SK-N-MC (cell line): ENCODE data around the gene STAT4.
A peak's percentile ranks its signal among the peaks of the same experiment; 100 is the strongest.

Experiments used
- DNase-seq: peaks from one replicate; pipeline ENCODE4 v3.0.0-alpha.2; 2011; ENCODE audit warnings: low read depth, low spot score
- H3K27ac ChIP-seq: fragments of 200-600 bp; sonication (generic); 2 replicates; pipeline ENCODE4 v1.5.1; 2016; ENCODE audit warnings: mixed run types
- H3K36me3 ChIP-seq: fragments of 200-600 bp; sonication (generic); 2 replicates; pipeline ENCODE4 v1.6.1; 2017; ENCODE audit warnings: antibody characterized with exemption, low read length, mixed read lengths; ENCODE audit not compliant: insufficient read depth
- H3K4me3 ChIP-seq: fragments of 200-600 bp; sonication (generic); 2 replicates; pipeline ENCODE4 v1.5.1; 2016
- H3K9ac ChIP-seq: fragments of 200-600 bp; sonication (generic); 2 replicates; pipeline ENCODE4 v1.8.0; 2017; ENCODE audit warnings: mixed run types, mixed read lengths; ENCODE audit not compliant: insufficient read length
- H3K9me3 ChIP-seq: fragments of 200-600 bp; sonication (generic); 2 replicates; pipeline ENCODE4 v1.6.1; 2017; ENCODE audit warnings: low read depth, mild to moderate bottlenecking, antibody characterized with exemption, low read length, moderate library complexity, mixed read lengths
- EZH2 ChIP-seq: fragments of 200-600 bp; sonication (generic); IDR thresholded peaks from one replicate; pipeline ENCODE4 v1.6.1; 2017; ENCODE audit warnings: antibody characterized with exemption
- FOXP2 ChIP-seq: optimal IDR thresholded peaks from 2 replicates; pipeline ENCODE3; 2011; ENCODE audit warnings: mild to moderate bottlenecking, moderate library complexity; ENCODE audit not compliant: insufficient read depth; ENCODE audit errors: extremely low read length, control extremely low read depth
- POLR2AphosphoS5 ChIP-seq: IDR thresholded peaks from 2 replicates; pipeline ENCODE4 v1.6.1; 2012; ENCODE audit warnings: mild to moderate bottlenecking, low read depth, low read length, borderline replicate concordance

STAT4 gene

GRCh38 chr2:191012845-191013681 lies 137.7 kb downstream of the STAT4 start:
- H3K36me3 ChIP-seq: peaks cover 10% of the 10 kb centered on the region; the same call in 1 of the 2 replicates
- H3K9ac ChIP-seq: peak overlapping the region; percentile 81
- H3K9me3 ChIP-seq: no peaks in the 10 kb centered on the region
- H3K4me3 ChIP-seq: peak overlapping the region; percentile 86
- no peak for TF ChIP-seq POLR2AphosphoS5
- TF ChIP-seq EZH2: no peak
- no peak for TF ChIP-seq FOXP2
- no peak for DNase-seq
- H3K27ac ChIP-seq: no peak overlapping the region

GRCh38 chr2:191012346-191012745 lies 138.4 kb downstream of the STAT4 start:
- Histone ChIP-seq H3K9ac (no peak overlapping the region), H3K4me3 (no peak overlapping the region), H3K27ac (no peak overlapping the region), H3K9me3 (no peaks in the 10 kb centered on the region), H3K36me3 (peaks cover 14% of the 10 kb centered on the region; the same call in 1 of the 2 replicates)
- no peak for TF ChIP-seq POLR2AphosphoS5
- TF ChIP-seq FOXP2: no peak
- no peak for TF ChIP-seq EZH2
- DNase-seq: no peak

GRCh38 chr2:191010887-191011885 lies 139.6 kb downstream of the STAT4 start:
- H3K27ac ChIP-seq: no peak overlapping the region
- DNase-seq: no peak
- H3K36me3 ChIP-seq: peaks cover 22% of the 10 kb centered on the region; the same call in 1 of the 2 replicates
- no peaks in the 10 kb centered on the region for H3K9me3 ChIP-seq
- H3K9ac ChIP-seq: no peak overlapping the region
- no peak for TF ChIP-seq EZH2
- TF ChIP-seq FOXP2: no peak
- TF ChIP-seq POLR2AphosphoS5: no peak
- H3K4me3 ChIP-seq: no peak overlapping the region

GRCh38 chr2:191009541-191010374 lies 141.0 kb downstream of the STAT4 start:
- TF ChIP-seq EZH2 (no peak), FOXP2 (no peak), POLR2AphosphoS5 (no peak)
- H3K9ac ChIP-seq: no peak overlapping the region

GRCh38 chr2:191008286-191008685 lies 142.5 kb downstream of the STAT4 start:
- DNase-seq: no peak
- H3K27ac ChIP-seq: no peak overlapping the region
- no peak overlapping the region for H3K4me3 ChIP-seq
- TF ChIP-seq EZH2 (no peak), POLR2AphosphoS5 (no peak)
- H3K36me3 ChIP-seq: peaks cover 50% of the 10 kb centered on the region
- H3K9me3 ChIP-seq: no peaks in the 10 kb centered on the region
- no peak overlapping the region for H3K9ac ChIP-seq

More at GRCh38 chr2:191009541-191010374, 141.0 kb downstream of the STAT4 start:
- H3K27ac ChIP-seq: no peak overlapping the region
- H3K36me3 ChIP-seq: peaks cover 36% of the 10 kb centered on the region
- no peak overlapping the region for H3K4me3 ChIP-seq
- DNase-seq: no peak
- no peaks in the 10 kb centered on the region for H3K9me3 ChIP-seq

GRCh38 chr2:191006997-191007783 lies 143.6 kb downstream of the STAT4 start:
- DNase-seq: no peak
- Histone ChIP-seq H3K9ac (no peak overlapping the region), H3K4me3 (no peak overlapping the region), H3K9me3 (no peaks in the 10 kb centered on the region), H3K27ac (no peak overlapping the region), H3K36me3 (peaks cover 59% of the 10 kb centered on the region)
- no peak for TF ChIP-seq POLR2AphosphoS5
- no peak for TF ChIP-seq EZH2
- TF ChIP-seq FOXP2: no peak

- no peaks in the 10 kb centered on the region for H3K9me3 ChIP-seq
- H3K9ac ChIP-seq: no peak overlapping the region
- no peak overlapping the region for H3K4me3 ChIP-seq
- no peak overlapping the region for H3K27ac ChIP-seq
- peaks cover 68% of the 10 kb centered on the region for H3K36me3 ChIP-seq
- DNase-seq: no peak
- TF ChIP-seq FOXP2 (no peak), EZH2 (no peak), POLR2AphosphoS5 (no peak)
Measured at GRCh38 chr2:191006297-191006696, 144.5 kb downstream of the STAT4 start.
